ENCODE measurements around the gene ACO2.
"Not testable (repeated sequence)": the region's sequence is repeated elsewhere in the genome, so short reads cannot be mapped to it uniquely, and the experiment has no call there.

Gene ACO2

GRCh38 chr22:41445129-41446056 is 23.5 kb upstream of the ACO2 start:
- peaks cover 3% of the 10 kb centered on the region for H3K36me3 Mint-ChIP-seq
- peaks cover 15% of the 10 kb centered on the region for H3K4me1 Mint-ChIP-seq

GRCh38 chr22:41446057-41446501 is 22.8 kb upstream of the ACO2 start:
- Mint-ChIP-seq H3K27me3 (no peaks in the 10 kb centered on the region), H3K4me3 (peak overlapping the region; percentile 95), H3K36me3 (peaks cover 3% of the 10 kb centered on the region), H3K4me1 (peaks cover 15% of the 10 kb centered on the region), H3K9me3 (no peaks in the 10 kb centered on the region), H3K27ac (peak overlapping the region; percentile 93)

More at GRCh38 chr22:41445129-41446056, 23.5 kb upstream of the ACO2 start:
- Mint-ChIP-seq H3K9me3 (no peaks in the 10 kb centered on the region), H3K27ac (peak overlapping the region; percentile 89), H3K4me3 (peak overlapping the region; percentile 95), H3K27me3 (no peaks in the 10 kb centered on the region)

- H3K4me1 Mint-ChIP-seq, result peaks cover 15% of the 10 kb centered on the region
- peak within 1 kb of the TSS; percentile 95 for H3K4me3 Mint-ChIP-seq
- peak within 1 kb of the TSS; percentile 93 for H3K27ac Mint-ChIP-seq
- H3K36me3 Mint-ChIP-seq, result peaks cover 3% of the 10 kb centered on the region
- no peaks in the 10 kb centered on the region for H3K9me3 Mint-ChIP-seq
- H3K27me3 Mint-ChIP-seq, result no peaks in the 10 kb centered on the region
These were observed 22.1 kb upstream of the ACO2 start, which contains the start of gene TOB2 for GRCh38 chr22:41446639-41447434. TOB2 (minus strand) TSS chr22:41446801; CDS start chr22:41437345, 9,456 bp downstream.

GRCh38 chr22:41447435-41448188 is 21.3 kb upstream of the ACO2 start:
- Mint-ChIP-seq H3K36me3 (peaks cover 3% of the 10 kb centered on the region), H3K4me3 (peak overlapping the region; percentile 95), H3K27me3 (no peaks in the 10 kb centered on the region), H3K4me1 (peaks cover 15% of the 10 kb centered on the region), H3K9me3 (no peaks in the 10 kb centered on the region), H3K27ac (peak overlapping the region; percentile 93)

- Mint-ChIP-seq H3K4me1 (peaks cover 9% of the 10 kb centered on the region), H3K27me3 (no peaks in the 10 kb centered on the region), H3K27ac (peak overlapping the region; percentile 78)
These were observed 20.6 kb upstream of the ACO2 start for GRCh38 chr22:41448189-41448808.

GRCh38 chr22:41458161-41458728 is 10.7 kb upstream of the ACO2 start:
- H3K36me3 Mint-ChIP-seq, result peaks cover 7% of the 10 kb centered on the region
- H3K4me3 Mint-ChIP-seq, result no peak overlapping the region
- peak overlapping the region; percentile 53 for H3K27ac Mint-ChIP-seq
- H3K27me3 Mint-ChIP-seq, result no peaks in the 10 kb centered on the region
- no peaks in the 10 kb centered on the region for H3K9me3 Mint-ChIP-seq
- peaks cover 4% of the 10 kb centered on the region for H3K4me1 Mint-ChIP-seq

More at GRCh38 chr22:41448189-41448808, 20.6 kb upstream of the ACO2 start:
- peak overlapping the region; percentile 95 for H3K4me3 Mint-ChIP-seq
- no peaks in the 10 kb centered on the region for H3K9me3 Mint-ChIP-seq
- peaks cover 3% of the 10 kb centered on the region for H3K36me3 Mint-ChIP-seq

GRCh38 chr22:41459431-41459830 is 9.5 kb upstream of the ACO2 start:
- no peaks in the 10 kb centered on the region for H3K9me3 Mint-ChIP-seq
- peaks cover 12% of the 10 kb centered on the region for H3K36me3 Mint-ChIP-seq
- H3K4me3 Mint-ChIP-seq, result no peak overlapping the region
- H3K27ac Mint-ChIP-seq, result peak overlapping the region; percentile 17
- no peaks in the 10 kb centered on the region for H3K27me3 Mint-ChIP-seq
- H3K4me1 Mint-ChIP-seq, result peaks cover 9% of the 10 kb centered on the region

GRCh38 chr22:41460071-41460470 is 8.8 kb upstream of the ACO2 start:
- H3K9me3 Mint-ChIP-seq, H3K27me3 Mint-ChIP-seq, H3K27ac Mint-ChIP-seq, H3K4me3 Mint-ChIP-seq: not testable (repeated sequence)
- peaks cover 13% of the 10 kb centered on the region for H3K4me1 Mint-ChIP-seq
- peaks cover 12% of the 10 kb centered on the region for H3K36me3 Mint-ChIP-seq

GRCh38 chr22:41461901-41462300 is 7.0 kb upstream of the ACO2 start:
- Mint-ChIP-seq H3K27me3 (no peaks in the 10 kb centered on the region), H3K36me3 (peaks cover 12% of the 10 kb centered on the region), H3K27ac (no peak overlapping the region), H3K4me1 (peaks cover 18% of the 10 kb centered on the region), H3K9me3 (no peaks in the 10 kb centered on the region), H3K4me3 (no peak overlapping the region)

- peaks cover 57% of the 10 kb centered on the region for H3K4me1 Mint-ChIP-seq
- peak overlapping the region; percentile 100 for H3K27ac Mint-ChIP-seq
- H3K27me3 Mint-ChIP-seq, result no peaks in the 10 kb centered on the region
- H3K4me3 Mint-ChIP-seq, result peak overlapping the region; percentile 93
- H3K9me3 Mint-ChIP-seq, result no peaks in the 10 kb centered on the region
- H3K36me3 Mint-ChIP-seq, result peaks cover 16% of the 10 kb centered on the region
These were observed 418 bp downstream of the ACO2 start for GRCh38 chr22:41469218-41469851.

- Mint-ChIP-seq H3K27ac (peak overlapping the region; percentile 88), H3K4me3 (peak overlapping the region; percentile 74), H3K27me3 (no peaks in the 10 kb centered on the region), H3K9me3 (no peaks in the 10 kb centered on the region), H3K4me1 (peaks cover 52% of the 10 kb centered on the region), H3K36me3 (peaks cover 15% of the 10 kb centered on the region)
These were observed 2.0 kb downstream of the ACO2 start for GRCh38 chr22:41470886-41471285.

- H3K4me3 Mint-ChIP-seq, result no peak overlapping the region
- H3K36me3 Mint-ChIP-seq, result peaks cover 15% of the 10 kb centered on the region
- H3K4me1 Mint-ChIP-seq, result peaks cover 49% of the 10 kb centered on the region
These were observed 2.7 kb downstream of the ACO2 start for GRCh38 chr22:41471568-41471967.

GRCh38 chr22:41474872-41475451 is 6.0 kb downstream of the ACO2 start:
- H3K9me3 Mint-ChIP-seq, result no peaks in the 10 kb centered on the region
- no peaks in the 10 kb centered on the region for H3K27me3 Mint-ChIP-seq
- H3K36me3 Mint-ChIP-seq, result no peaks in the 10 kb centered on the region
- no peak overlapping the region for H3K4me3 Mint-ChIP-seq
- peaks cover 42% of the 10 kb centered on the region for H3K4me1 Mint-ChIP-seq
- no peak overlapping the region for H3K27ac Mint-ChIP-seq

More at GRCh38 chr22:41471568-41471967, 2.7 kb downstream of the ACO2 start:
- no peaks in the 10 kb centered on the region for H3K27me3 Mint-ChIP-seq
- H3K9me3 Mint-ChIP-seq, result no peaks in the 10 kb centered on the region
- H3K27ac Mint-ChIP-seq, result no peak overlapping the region

GRCh38 chr22:41478473-41478872 is 9.6 kb downstream of the ACO2 start:
- Mint-ChIP-seq H3K36me3 (no peaks in the 10 kb centered on the region), H3K27ac (no peak overlapping the region), H3K9me3 (no peaks in the 10 kb centered on the region), H3K4me1 (peaks cover 46% of the 10 kb centered on the region), H3K4me3 (no peak overlapping the region), H3K27me3 (no peaks in the 10 kb centered on the region)
